Testis (tissue), 3 donors: ENCODE results near the gene CMTM1. TPM values are rescaled to one million over a fixed set of nuclear protein-coding genes. Genes with fewer than 3 reads are reported as not detected.
A peak's percentile ranks its signal among the peaks of the same experiment; 100 is the strongest.

Experiments
- DNase-seq: peaks from one replicate; pipeline ENCODE4 v3.0.0-alpha.2; 2019
- H3K27ac ChIP-seq, 2 donors: fragments of 200-600 bp; sonication (generic); one replicate each; pipeline ENCODE4 v1.5.1; 2019
- H3K27me3 ChIP-seq: fragments of 200-600 bp; sonication (generic); one replicate; pipeline ENCODE4 v1.5.1; 2019
- H3K36me3 ChIP-seq: fragments of 200-600 bp; sonication (generic); one replicate; pipeline ENCODE4 v1.5.1; 2017; ENCODE audit warnings: low read depth; ENCODE audit errors: missing control alignments
- H3K4me1 ChIP-seq: fragments of 200-600 bp; sonication (generic); one replicate; pipeline ENCODE4 v1.5.1; 2019
- H3K4me3 ChIP-seq, 2 donors: fragments of 200-600 bp; sonication (generic); one replicate each; pipeline ENCODE4 v1.5.1; 2017 to 2019
- H3K9me3 ChIP-seq: fragments of 200-600 bp; sonication (generic); one replicate; pipeline ENCODE4 v1.5.1; 2017
- CTCF ChIP-seq, 3 experiments: fragments of 450-650 bp in 2 of 3; fragments of 200-600 bp in 1 of 3; sonication (generic) in 1 of 3; IDR thresholded peaks; one replicate each; pipeline ENCODE4 v1.5.1; 2016 to 2019; ENCODE audit warnings: antibody characterized with exemption in 3 of 3, mild to moderate bottlenecking in 2 of 3, moderate library complexity in 1 of 3
- POLR2A ChIP-seq: fragments of 450-650 bp; IDR thresholded peaks from one replicate; pipeline ENCODE4 v1.6.1; 2017; ENCODE audit warnings: antibody characterized with exemption, mild to moderate bottlenecking, moderate library complexity
- WGBS, 2 donors: methylation state at CpG; one replicate each; pipeline ENCODE4 v1.1.5; 2018; 5-methylcytosine and 5-hydroxymethylcytosine counted together
- intact Hi-C: fragments of 100-400 bp; cut with DNase I; formaldehyde crosslinking; loops from one replicate; pipeline ENCODE4 v1.15.1; 2023; ENCODE audit warnings: low total_unique reads
- polyA plus RNA-seq: library from polyadenylated mRNA; stranded (reverse); fragments of 350-450 nt; fragmentation: Illumina TruSeq; extraction: RNeasy Lipid Tissue Mini Kit (QIAGEN cat#74804); gene quantifications from one replicate; pipeline ENCODE4 v1.2.3, GENCODE V29; 2014; ENCODE audit warnings: low read depth, low replicate concordance; ENCODE audit not compliant: insufficient read depth
- total RNA-seq, 2 donors: library from RNA; depleted of rRNA; stranded (reverse); fragments of >200 nt; gene quantifications; one replicate each; pipeline ENCODE4 v1.2.3, GENCODE V29; 2016

CMTM1 gene
- total and polyA plus RNA-seq, 3 donors from 2014 or later = 24.0 to 103 (median 47.5) TPM

- 89 to 99% methylated on average over 6 to 8 of the region's 8 CpGs for WGBS, 2 donors
- TF ChIP-seq CTCF (IDR thresholded peaks at IDR 0.05) = peak in 2 of 3 experiments; percentile 46 to 51
- TF ChIP-seq POLR2A = no peak
- Histone ChIP-seq H3K4me3 (no peak overlapping the region), H3K9me3 (no peaks in the 10 kb centered on the region), H3K36me3 (no peaks in the 10 kb centered on the region), H3K27ac (no peak overlapping the region), H3K4me1 (no peaks in the 10 kb centered on the region), H3K27me3 (no peaks in the 10 kb centered on the region)
- DNase-seq = no peak
- intact Hi-C loops = no loop called here
Observed at GRCh38 chr16:66588981-66589713, 22.9 kb downstream of the CMTM1 start.

- intact Hi-C loops = no loop called here
- Histone ChIP-seq H3K4me1 (no peaks in the 10 kb centered on the region), H3K4me3 (no peak overlapping the region), H3K27me3 (no peaks in the 10 kb centered on the region), H3K9me3 (no peaks in the 10 kb centered on the region), H3K36me3 (no peaks in the 10 kb centered on the region), H3K27ac (no peak overlapping the region)
- DNase-seq = no peak
- no peak for TF ChIP-seq CTCF (IDR thresholded peaks at IDR 0.05)
- TF ChIP-seq POLR2A = no peak
- WGBS, 2 donors = 91 to 93% methylated on average over 8 of the region's 8 CpGs
Observed at GRCh38 chr16:66590322-66590721, 24.1 kb downstream of the CMTM1 start.

- DNase-seq = no peak
- intact Hi-C loops = no loop called here
- Histone ChIP-seq H3K27ac (no peak overlapping the region), H3K4me1 (no peaks in the 10 kb centered on the region), H3K4me3 (no peak overlapping the region), H3K36me3 (no peaks in the 10 kb centered on the region), H3K27me3 (no peaks in the 10 kb centered on the region), H3K9me3 (no peaks in the 10 kb centered on the region)
- 92 to 93% methylated on average over 4 of the region's 4 CpGs for WGBS, 2 donors
- TF ChIP-seq POLR2A (no peak), CTCF (IDR thresholded peaks at IDR 0.05) (no peak)
Observed at GRCh38 chr16:66591018-66591417, 24.8 kb downstream of the CMTM1 start.

- Histone ChIP-seq H3K27ac (no peak overlapping the region), H3K4me3 (no peak overlapping the region), H3K9me3 (no peaks in the 10 kb centered on the region), H3K4me1 (no peaks in the 10 kb centered on the region), H3K27me3 (no peaks in the 10 kb centered on the region), H3K36me3 (no peaks in the 10 kb centered on the region)
- intact Hi-C loops = no loop called here
- 89 to 92% methylated on average over 3 of the region's 3 CpGs for WGBS, 2 donors
- DNase-seq = no peak
- TF ChIP-seq CTCF (IDR thresholded peaks at IDR 0.05) = no peak
- no peak for TF ChIP-seq POLR2A
Observed at GRCh38 chr16:66592241-66592640, 26.0 kb downstream of the CMTM1 start.

GRCh38 chr16:66592814-66593213 lies 26.6 kb downstream of the CMTM1 start:
- no peak for DNase-seq
- H3K36me3 ChIP-seq = no peaks in the 10 kb centered on the region
- no peak overlapping the region for H3K27ac ChIP-seq
- no peaks in the 10 kb centered on the region for H3K27me3 ChIP-seq
- H3K4me3 ChIP-seq = no peak overlapping the region
- H3K9me3 ChIP-seq = no peaks in the 10 kb centered on the region
- TF ChIP-seq CTCF (IDR thresholded peaks at IDR 0.05) = no peak
- no peak for TF ChIP-seq POLR2A
- no peaks in the 10 kb centered on the region for H3K4me1 ChIP-seq
- intact Hi-C loops = no loop called here
- 96 to 97% methylated on average over 3 of the region's 3 CpGs for WGBS, 2 donors
